ENCODE results near the gene AFAP1. TPM values are rescaled to one million over a fixed set of nuclear protein-coding genes. Genes with fewer than 3 reads are reported as not detected.

The AFAP1 gene
- total and polyA plus RNA-seq, 2 donors (not counting 3 experiments of a cell fraction or from before 2014, with no cell fraction given) = 32.3 to 103 TPM

DNA sequence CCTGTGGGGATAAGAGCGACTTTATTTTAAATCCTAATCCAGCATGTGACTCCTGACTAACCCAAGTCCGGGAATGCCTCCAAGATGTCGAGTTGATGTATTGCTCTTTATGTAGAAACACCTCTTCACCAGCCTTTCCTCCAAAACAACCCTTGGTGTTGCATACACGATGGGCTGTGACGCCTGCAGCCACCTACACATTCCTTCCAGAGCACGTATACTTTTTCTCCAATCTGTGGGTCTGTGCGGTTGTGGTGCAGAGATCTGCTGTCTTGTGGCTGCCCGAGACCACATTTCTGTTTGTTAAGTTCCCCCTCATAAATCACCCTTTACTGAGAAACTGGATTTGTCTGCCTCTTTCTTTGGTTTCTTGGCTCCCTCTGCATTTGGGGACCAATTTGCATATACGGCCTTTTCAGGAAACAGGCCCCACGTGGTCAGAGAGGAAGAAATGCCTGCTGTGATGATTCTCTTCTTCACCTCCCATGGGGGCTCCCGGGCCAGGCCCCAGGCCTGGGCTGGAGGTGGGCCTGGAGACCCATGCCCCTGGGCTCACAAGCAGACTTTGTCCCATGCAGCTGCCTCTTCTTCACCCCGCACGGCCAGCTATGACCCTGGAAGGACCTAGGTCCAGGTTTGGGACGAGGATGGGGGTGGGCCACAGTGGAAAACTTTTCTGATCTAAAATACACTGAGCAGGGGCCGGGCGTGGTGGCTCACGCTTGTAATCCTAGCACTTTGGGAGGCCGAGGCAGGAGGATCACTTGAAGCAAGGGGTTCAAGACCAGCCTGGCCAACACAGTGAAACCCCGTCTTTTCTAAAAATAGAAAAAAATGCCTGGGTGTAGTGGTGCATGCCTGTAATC is 21.4 kb upstream of the AFAP1 start:
- TF ChIP-seq, protein P1, sequence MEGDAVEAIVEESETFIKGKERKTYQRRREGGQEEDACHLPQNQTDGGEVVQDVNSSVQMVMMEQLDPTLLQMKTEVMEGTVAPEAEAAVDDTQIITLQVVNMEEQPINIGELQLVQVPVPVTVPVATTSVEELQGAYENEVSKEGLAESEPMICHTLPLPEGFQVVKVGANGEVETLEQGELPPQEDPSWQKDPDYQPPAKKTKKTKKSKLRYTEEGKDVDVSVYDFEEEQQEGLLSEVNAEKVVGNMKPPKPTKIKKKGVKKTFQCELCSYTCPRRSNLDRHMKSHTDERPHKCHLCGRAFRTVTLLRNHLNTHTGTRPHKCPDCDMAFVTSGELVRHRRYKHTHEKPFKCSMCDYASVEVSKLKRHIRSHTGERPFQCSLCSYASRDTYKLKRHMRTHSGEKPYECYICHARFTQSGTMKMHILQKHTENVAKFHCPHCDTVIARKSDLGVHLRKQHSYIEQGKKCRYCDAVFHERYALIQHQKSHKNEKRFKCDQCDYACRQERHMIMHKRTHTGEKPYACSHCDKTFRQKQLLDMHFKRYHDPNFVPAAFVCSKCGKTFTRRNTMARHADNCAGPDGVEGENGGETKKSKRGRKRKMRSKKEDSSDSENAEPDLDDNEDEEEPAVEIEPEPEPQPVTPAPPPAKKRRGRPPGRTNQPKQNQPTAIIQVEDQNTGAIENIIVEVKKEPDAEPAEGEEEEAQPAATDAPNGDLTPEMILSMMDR (IDR thresholded peaks at IDR 0.05; ENCODE audit: extremely low read depth in 1 of 2, insufficient read depth in 1 of 2, low read depth in 1 of 2, low read length in 2 of 2) = no peak
- TF ChIP-seq GATA2 (IDR thresholded peaks at IDR 0.05; ENCODE audit: insufficient read depth, insufficient read length, low read depth, low read length) (no peak), FOS (IDR thresholded peaks at IDR 0.05; ENCODE audit: borderline replicate concordance, insufficient read depth, low read length) (no peak), POLR2AphosphoS5 (IDR thresholded peaks at IDR 0.05; ENCODE audit: insufficient read depth, low read depth, low read length) (peak; percentile 21), POLR2A (IDR thresholded peaks at IDR 0.05; ENCODE audit: low read depth, low read length) (peak; percentile 38), EZH2 (IDR thresholded peaks at IDR 0.05; ENCODE audit: borderline replicate concordance, low read depth, low read length, severe bottlenecking) (no peak), JUN (IDR thresholded peaks at IDR 0.05; ENCODE audit: borderline replicate concordance, insufficient read depth, insufficient read length, low read depth) (peak; percentile 30), MYC (IDR thresholded peaks at IDR 0.05; ENCODE audit: low read depth, low read length) (no peak)
- TF ChIP-seq, protein P2, sequence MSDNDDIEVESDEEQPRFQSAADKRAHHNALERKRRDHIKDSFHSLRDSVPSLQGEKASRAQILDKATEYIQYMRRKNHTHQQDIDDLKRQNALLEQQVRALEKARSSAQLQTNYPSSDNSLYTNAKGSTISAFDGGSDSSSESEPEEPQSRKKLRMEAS (IDR thresholded peaks at IDR 0.05; ENCODE audit: insufficient read depth, insufficient read length) = peak; percentile 56
- H3K27ac ChIP-seq (ENCODE audit: insufficient read depth, low read depth, low read length) = peak overlapping the region; percentile 41
- no peaks in the 10 kb centered on the region for H4K20me1 ChIP-seq (replicated peaks; ENCODE audit: control insufficient read depth, extremely low read depth, insufficient read depth, low read length)
- H3K4me2 ChIP-seq (ENCODE audit: insufficient read depth, low read length) = no peak overlapping the region
- no peaks in the 10 kb centered on the region for H3K36me3 ChIP-seq (ENCODE audit: control insufficient read depth in 2 of 2, extremely low read depth in 1 of 2, insufficient read depth in 2 of 2, low read length in 2 of 2)
- DNase-seq (ENCODE audit: low read depth, low spot score) (peak; percentile 96), FAIRE-seq (peak; percentile 80)
- H3K4me3 ChIP-seq (replicated peaks in 1 of 3; ENCODE audit: insufficient read depth in 1 of 3, low read depth in 1 of 3, low read length in 3 of 3) = no peak overlapping the region
- no peaks in the 10 kb centered on the region for H3K27me3 ChIP-seq (ENCODE audit: control insufficient read depth in 2 of 2, insufficient read depth in 2 of 2, low read length in 2 of 2)
- ChIA-PET POLR2A (no interaction called here), CTCF (interaction anchor here (2.3 kb wide), 1 partner anchor 21 kb away, joined by 8 read pairs; the partner anchor contains the start of gene AFAP1)
- peak overlapping the region; percentile 17 for H3K9ac ChIP-seq (replicated peaks; ENCODE audit: extremely low read depth, insufficient read depth, low read length)
- H2AFZ ChIP-seq (ENCODE audit: low read depth, low read length) = peak overlapping the region; percentile 13
- H3K4me1 ChIP-seq (ENCODE audit: control insufficient read depth, extremely low read depth, insufficient read depth, low read length) = peaks cover 32% of the 10 kb centered on the region
- no peaks in the 10 kb centered on the region for H3K9me3 ChIP-seq (replicated peaks; ENCODE audit: control insufficient read depth, insufficient read depth, low read length)
- dilution Hi-C loops (cut with MboI; ENCODE audit: extremely low pct_ligation_motif_present, low sequenced_read_pairs) (no loop called here), intact Hi-C loops (cut with micrococcal nuclease) (loop anchor here (1.0 kb wide), 1 partner anchor 7 kb away; no protein-coding TSS in a partner anchor)
- H3K79me2 ChIP-seq (ENCODE audit: control insufficient read depth, insufficient read depth, low read length) = no peaks in the 10 kb centered on the region
- BruUV-seq (replicated peaks) = no TSS peak
- no peaks in the 10 kb centered on the region for H3K9me1 ChIP-seq (replicated peaks; ENCODE audit: control insufficient read depth, extremely low read depth, insufficient read depth, low read length)
